Neuronal stem cell (in vitro differentiated cells): Measurements from ENCODE around the gene ZFP1.

Source experiments
- DNase-seq: peaks from one replicate; pipeline ENCODE4 v3.0.0-alpha.2; 2013; ENCODE audit warnings: low spot score
- H2AFZ ChIP-seq: one replicate; pipeline ENCODE4 v1.6.1; 2013; ENCODE audit warnings: mild to moderate bottlenecking, low read length, inconsistent platforms
- H2AK5ac ChIP-seq: 2 replicates; pipeline ENCODE4 v1.6.1; 2013; ENCODE audit warnings: low read depth, mild to moderate bottlenecking, inconsistent platforms, low read length, moderate library complexity, mixed read lengths
- H2BK120ac ChIP-seq: 2 replicates; pipeline ENCODE4 v1.6.1; 2013; ENCODE audit warnings: low read depth, mild to moderate bottlenecking, inconsistent platforms, low read length, moderate library complexity, mixed read lengths
- H2BK12ac ChIP-seq: one replicate; pipeline ENCODE4 v1.6.1; 2013; ENCODE audit warnings: low read length, inconsistent platforms
- H2BK15ac ChIP-seq: 2 replicates; pipeline ENCODE4 v1.6.1; 2013; ENCODE audit warnings: mild to moderate bottlenecking, low read length, inconsistent platforms, mixed read lengths
- H2BK5ac ChIP-seq: one replicate; pipeline ENCODE4 v1.6.1; 2013; ENCODE audit warnings: inconsistent platforms, mild to moderate bottlenecking, low read length, moderate library complexity
- H3K14ac ChIP-seq: one replicate; pipeline ENCODE4 v1.6.1; 2013; ENCODE audit warnings: low read length, inconsistent platforms
- H3K18ac ChIP-seq: 2 replicates; pipeline ENCODE4 v1.6.1; 2013; ENCODE audit warnings: low read length, inconsistent platforms
- H3K23ac ChIP-seq: 2 replicates; pipeline ENCODE4 v1.6.1; 2013; ENCODE audit warnings: low read depth, mild to moderate bottlenecking, mixed read lengths, low read length, inconsistent platforms; ENCODE audit not compliant: poor library complexity
- H3K27ac ChIP-seq: replicated peaks from 3 replicates; pipeline ENCODE4 v1.5.1; 2013; ENCODE audit warnings: low read length, inconsistent platforms
- H3K27me3 ChIP-seq, 3 experiments: 2 replicates each; pipeline ENCODE4 v1.6.1; 2013; ENCODE audit warnings: low read length in 3 of 3, mild to moderate bottlenecking in 2 of 3, inconsistent platforms in 1 of 3, low read depth in 1 of 3, mixed read lengths in 1 of 3, moderate library complexity in 1 of 3; ENCODE audit not compliant: control insufficient read depth in 3 of 3, insufficient read depth in 3 of 3
- H3K36me3 ChIP-seq, 2 donors: replicated peaks in 1 of 2; 2 replicates each; pipeline ENCODE4 v1.6.1; 2013; ENCODE audit warnings: low read length in 2 of 2; ENCODE audit not compliant: control insufficient read depth in 2 of 2, insufficient read depth in 2 of 2
- H3K4ac ChIP-seq: 2 replicates; pipeline ENCODE4 v1.6.1; 2013; ENCODE audit warnings: inconsistent platforms, mild to moderate bottlenecking, low read length, moderate library complexity
- H3K4me1 ChIP-seq, 2 donors: 1 replicate in 1 of 2; 2 replicates in 1 of 2; pipeline ENCODE4 v1.6.1; 2013; ENCODE audit warnings: low read length in 2 of 2, low read depth in 1 of 2; ENCODE audit not compliant: control insufficient read depth in 2 of 2, insufficient read depth in 1 of 2
- H3K4me2 ChIP-seq: one replicate; pipeline ENCODE4 v1.6.1; 2013; ENCODE audit warnings: mild to moderate bottlenecking, low read length, inconsistent platforms; ENCODE audit not compliant: insufficient read depth, poor library complexity, severe bottlenecking
- H3K4me3 ChIP-seq, 2 donors: 2 replicates each; pipeline ENCODE4 v1.5.1; 2013; ENCODE audit warnings: low read length in 2 of 2, mild to moderate bottlenecking in 2 of 2, inconsistent platforms in 1 of 2, moderate library complexity in 1 of 2
- H3K79me1 ChIP-seq: one replicate; pipeline ENCODE4 v1.6.1; 2013; ENCODE audit warnings: low read depth, mild to moderate bottlenecking, inconsistent platforms, low read length, moderate library complexity
- H3K9ac ChIP-seq: one replicate; pipeline ENCODE4 v1.6.1; 2013; ENCODE audit warnings: mild to moderate bottlenecking, low read depth, low read length, inconsistent platforms; ENCODE audit not compliant: poor library complexity
- H3K9me3 ChIP-seq, 2 donors: replicated peaks in 1 of 2; 2 replicates each; pipeline versions ENCODE3 to v1.6.1; 2013; ENCODE audit warnings: low read length in 2 of 2, mild to moderate bottlenecking in 2 of 2, inconsistent platforms in 1 of 2, low read depth in 1 of 2, mixed read lengths in 1 of 2, moderate library complexity in 1 of 2; ENCODE audit not compliant: control insufficient read depth in 2 of 2, insufficient read depth in 1 of 2
- H4K8ac ChIP-seq: one replicate; pipeline ENCODE4 v1.6.1; 2013; ENCODE audit warnings: low read depth, mild to moderate bottlenecking, inconsistent platforms, low read length, moderate library complexity
- H4K91ac ChIP-seq: one replicate; pipeline ENCODE4 v1.6.1; 2013; ENCODE audit warnings: low read length, low read depth, mild to moderate bottlenecking, inconsistent platforms; ENCODE audit not compliant: poor library complexity
- WGBS, 2 donors: extraction: QIAGEN DNeasy Blood & Tissue Kit; methylation state at CpG; one replicate each; pipeline ENCODE4 v1.1.7; 2013; ENCODE audit warnings: missing lambda C conversion rate in 2 of 2, mixed read lengths in 1 of 2; ENCODE audit not compliant: insufficient read length in 2 of 2, insufficient replicate concordance in 1 of 2; ENCODE audit errors: extremely low coverage in 2 of 2; 5-methylcytosine and 5-hydroxymethylcytosine counted together

The ZFP1 gene

DNA sequence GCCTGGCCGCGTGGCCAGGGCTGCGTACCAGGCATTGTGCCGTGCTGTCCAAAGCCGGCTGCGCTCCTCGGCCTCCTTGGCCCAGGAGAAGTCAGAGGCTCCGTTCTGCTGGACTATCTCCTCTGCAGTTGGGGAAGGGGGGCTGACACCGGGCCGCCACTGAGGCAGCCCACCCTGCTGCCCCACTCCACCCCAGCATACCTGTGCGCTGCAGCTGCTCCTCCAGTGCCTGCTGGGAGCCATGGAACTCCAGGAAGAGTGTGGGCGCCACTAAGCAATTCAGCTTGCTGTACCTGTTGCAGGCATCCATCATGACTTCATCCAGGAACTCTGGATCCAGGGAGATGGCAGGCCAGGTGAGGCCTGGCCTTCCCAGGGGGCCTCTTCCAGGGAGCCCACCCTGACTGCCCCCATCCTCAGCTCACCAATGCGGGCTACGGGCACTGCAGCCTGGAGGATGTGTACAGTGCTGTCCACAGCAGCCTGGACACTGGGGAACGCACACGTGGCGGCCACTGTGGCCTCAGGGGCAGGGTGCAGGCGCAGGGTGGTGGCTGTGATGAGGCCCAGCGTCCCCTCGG lies 34.7 kb upstream of the ZFP1 start:
- Histone ChIP-seq H4K91ac (peak overlapping the region; percentile 4), H2BK12ac (peak overlapping the region; percentile 34), H2BK120ac (no peak overlapping the region), H3K4me2 (no peak overlapping the region), H2AK5ac (no peak overlapping the region), H2AFZ (no peak overlapping the region), H3K23ac (no peak overlapping the region), H3K18ac (peak overlapping the region; percentile 72), H3K9ac (no peak overlapping the region), H3K36me3 (peaks cover 0 to 4% of the 10 kb centered on the region in 2 donors), H4K8ac (peak overlapping the region; percentile 89), H2BK15ac (no peak overlapping the region), H3K79me1 (peaks cover 8% of the 10 kb centered on the region), H3K4ac (no peak overlapping the region), H3K27ac (no peak overlapping the region), H3K27me3 (no peaks in the 10 kb centered on the region), H3K9me3 (peaks cover 0 to 5% of the 10 kb centered on the region in 2 donors), H3K4me1 (peaks cover 11 to 13% of the 10 kb centered on the region in 2 donors), H3K4me3 (no peak overlapping the region), H2BK5ac (no peak overlapping the region), H3K14ac (peak overlapping the region; percentile 47)
- WGBS, 2 donors: no CpG with 5 or more reads among the region's 20 CpGs
- DNase-seq: no peak

DNA sequence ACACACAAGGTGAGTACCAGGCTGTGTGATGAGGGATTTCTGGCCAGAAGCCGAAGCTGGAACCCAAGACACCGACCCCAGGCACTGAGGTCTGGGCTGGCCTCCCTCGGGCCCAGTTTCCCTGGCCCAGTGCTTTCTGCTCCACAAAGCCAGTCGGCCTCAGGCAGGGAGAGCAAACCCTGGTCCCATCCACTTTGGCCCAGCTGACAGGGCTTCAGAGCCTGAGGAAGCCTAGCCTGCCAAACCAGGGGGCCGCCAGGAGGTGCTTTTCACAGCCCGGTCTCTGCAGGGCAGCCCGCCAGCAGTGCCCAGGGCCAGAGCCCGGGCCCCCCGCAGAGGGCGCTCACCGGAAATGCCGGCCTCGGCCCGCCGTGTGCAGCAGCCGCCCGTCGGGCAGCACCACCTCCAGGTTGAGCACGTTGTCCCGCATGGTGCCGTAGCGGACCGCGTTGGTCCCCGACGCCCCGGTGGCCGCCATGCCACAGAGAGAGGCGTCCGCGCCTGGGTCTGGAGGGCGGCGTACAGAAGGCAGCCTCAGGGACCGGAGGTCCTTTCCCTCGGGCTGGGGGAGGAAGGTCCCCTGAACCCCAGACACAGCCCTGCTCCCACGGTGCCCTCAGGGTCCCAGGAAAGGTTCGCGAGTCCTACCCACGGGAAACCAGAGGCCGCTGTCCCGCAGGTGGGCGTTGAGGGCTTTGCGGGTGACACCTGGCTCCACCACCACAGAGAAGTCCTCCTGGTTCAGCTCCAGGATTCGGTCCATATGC lies 34.0 kb upstream of the ZFP1 start:
- Histone ChIP-seq H2BK5ac (peak overlapping the region; percentile 66), H2BK15ac (peak overlapping the region; percentile 55), H3K18ac (peak overlapping the region; percentile 11), H3K79me1 (peaks cover 8% of the 10 kb centered on the region), H2AFZ (no peak overlapping the region), H3K23ac (peak overlapping the region; percentile 92), H3K9ac (no peak overlapping the region), H4K91ac (no peak overlapping the region), H3K4me2 (no peak overlapping the region), H3K27ac (no peak overlapping the region), H3K4me1 (peaks cover 9 to 13% of the 10 kb centered on the region in 2 donors), H3K14ac (peak overlapping the region; percentile 67), H2BK12ac (no peak overlapping the region), H3K4ac (no peak overlapping the region), H4K8ac (no peak overlapping the region), H2BK120ac (peak overlapping the region; percentile 81), H3K36me3 (no peaks in the 10 kb centered on the region), H3K4me3 (no peak overlapping the region), H3K9me3 (peaks cover 0 to 5% of the 10 kb centered on the region in 2 donors), H2AK5ac (peak overlapping the region; percentile 91), H3K27me3 (no peaks in the 10 kb centered on the region)
- no peak for DNase-seq
- WGBS, 2 donors: no CpG with 5 or more reads among the region's 44 CpGs

DNA sequence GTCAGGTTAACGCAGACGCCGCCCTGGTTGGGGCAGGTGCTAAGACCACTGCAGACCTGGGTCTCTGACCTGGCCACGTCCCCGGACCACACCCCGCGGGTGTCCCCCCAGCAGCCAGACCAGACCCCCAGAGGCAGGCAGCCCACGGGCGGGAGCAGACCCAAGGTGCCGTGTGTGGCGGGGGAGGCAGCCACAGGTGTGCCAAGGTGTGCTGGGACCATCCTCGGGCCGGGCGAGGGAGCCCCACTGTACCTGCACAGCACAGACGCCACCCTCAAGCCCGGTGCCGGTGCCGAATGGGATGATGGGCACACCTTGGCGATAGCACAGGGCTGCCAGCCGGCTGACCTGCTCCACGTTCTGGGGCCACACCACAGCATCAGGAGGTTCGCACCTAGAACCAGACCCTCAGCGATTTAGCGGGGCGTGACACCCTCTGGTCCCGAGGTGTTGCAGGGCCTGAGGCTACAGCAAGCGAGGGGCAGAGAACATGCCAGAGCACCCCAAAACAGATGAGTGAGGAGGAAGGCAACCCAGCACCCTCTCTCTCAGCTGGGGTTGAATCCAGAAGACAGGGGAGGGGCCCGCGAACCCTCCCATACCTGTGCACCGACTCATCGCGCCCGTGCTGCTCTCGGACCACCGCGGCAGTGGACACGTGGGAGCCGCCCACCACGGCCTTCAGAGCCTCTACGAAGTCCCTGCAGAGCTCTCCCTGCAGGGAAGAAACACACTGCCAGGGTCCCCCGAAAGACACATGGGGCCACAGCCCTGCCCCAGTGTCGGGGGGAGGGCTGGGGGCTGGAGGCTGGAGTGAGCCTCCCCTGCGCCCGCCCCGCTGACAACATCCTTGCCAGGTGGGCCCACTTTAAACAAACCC lies 33.1 kb upstream of the ZFP1 start:
- no peak overlapping the region for H2AFZ ChIP-seq
- peak overlapping the region; percentile 55 for H2BK15ac ChIP-seq
- peaks cover 0 to 5% of the 10 kb centered on the region in 2 donors for H3K9me3 ChIP-seq
- no peak overlapping the region for H3K4me3 ChIP-seq
- H3K27me3 ChIP-seq: no peaks in the 10 kb centered on the region
- no CpG with 5 or more reads among the region's 45 CpGs for WGBS, 2 donors
- H3K18ac ChIP-seq: peak overlapping the region; percentile 46
- H2BK12ac ChIP-seq: no peak overlapping the region
- no peak overlapping the region for H3K4me2 ChIP-seq
- H4K8ac ChIP-seq: peak overlapping the region; percentile 57
- H3K79me1 ChIP-seq: peaks cover 8% of the 10 kb centered on the region
- H3K9ac ChIP-seq: no peak overlapping the region
- no peak overlapping the region for H3K27ac ChIP-seq
- H4K91ac ChIP-seq: no peak overlapping the region
- peaks cover 8 to 9% of the 10 kb centered on the region in 2 donors for H3K4me1 ChIP-seq
- H2AK5ac ChIP-seq: peak overlapping the region; percentile 91
- H2BK5ac ChIP-seq: no peak overlapping the region
- peak overlapping the region; percentile 81 for H2BK120ac ChIP-seq
- H3K4ac ChIP-seq: peak overlapping the region; percentile 37
- H3K23ac ChIP-seq: peak overlapping the region; percentile 92
- H3K36me3 ChIP-seq: no peaks in the 10 kb centered on the region
- DNase-seq: no peak
- H3K14ac ChIP-seq: peak overlapping the region; percentile 89
